PC-9 (cell line): Measurements from ENCODE around the gene CCDC106.

ENCODE experiments used
- EZH2 ChIP-seq: fragments of 200-600 bp; sonication (generic); IDR thresholded peaks from 2 replicates; pipeline ENCODE4 v1.8.0; 2017; ENCODE audit warnings: antibody characterized with exemption, low read depth
- TF ChIP-seq, protein P1 (sequence below): fragments of 200-600 bp; sonication (generic); conservative IDR thresholded peaks from 2 replicates; pipeline ENCODE4 v1.6.1; 2017; ENCODE audit warnings: mixed run types, antibody characterized with exemption, mild to moderate bottlenecking, moderate library complexity

DNA sequence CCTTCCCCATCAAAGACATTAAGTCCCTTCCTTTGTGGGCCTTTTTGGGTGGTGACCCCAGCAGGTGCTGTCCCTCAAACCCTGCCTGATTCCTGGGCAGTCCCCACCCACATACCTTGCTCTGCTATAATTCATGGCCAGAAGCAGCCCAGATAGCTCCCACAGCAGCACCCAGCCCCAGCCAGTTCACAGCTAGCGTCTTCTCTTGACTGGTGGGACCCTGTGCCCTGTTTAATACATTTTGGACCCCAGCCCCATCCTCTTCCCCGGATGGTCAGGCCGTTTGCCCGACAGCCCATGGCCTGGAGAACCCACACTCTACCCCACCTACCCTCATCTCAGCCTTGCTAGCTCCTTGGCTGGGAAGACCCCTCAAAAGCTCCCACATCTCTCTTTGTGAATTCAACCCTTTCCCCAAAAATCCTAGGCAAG is 2.1 kb downstream of the CCDC106 start:
- TF ChIP-seq, protein P1, sequence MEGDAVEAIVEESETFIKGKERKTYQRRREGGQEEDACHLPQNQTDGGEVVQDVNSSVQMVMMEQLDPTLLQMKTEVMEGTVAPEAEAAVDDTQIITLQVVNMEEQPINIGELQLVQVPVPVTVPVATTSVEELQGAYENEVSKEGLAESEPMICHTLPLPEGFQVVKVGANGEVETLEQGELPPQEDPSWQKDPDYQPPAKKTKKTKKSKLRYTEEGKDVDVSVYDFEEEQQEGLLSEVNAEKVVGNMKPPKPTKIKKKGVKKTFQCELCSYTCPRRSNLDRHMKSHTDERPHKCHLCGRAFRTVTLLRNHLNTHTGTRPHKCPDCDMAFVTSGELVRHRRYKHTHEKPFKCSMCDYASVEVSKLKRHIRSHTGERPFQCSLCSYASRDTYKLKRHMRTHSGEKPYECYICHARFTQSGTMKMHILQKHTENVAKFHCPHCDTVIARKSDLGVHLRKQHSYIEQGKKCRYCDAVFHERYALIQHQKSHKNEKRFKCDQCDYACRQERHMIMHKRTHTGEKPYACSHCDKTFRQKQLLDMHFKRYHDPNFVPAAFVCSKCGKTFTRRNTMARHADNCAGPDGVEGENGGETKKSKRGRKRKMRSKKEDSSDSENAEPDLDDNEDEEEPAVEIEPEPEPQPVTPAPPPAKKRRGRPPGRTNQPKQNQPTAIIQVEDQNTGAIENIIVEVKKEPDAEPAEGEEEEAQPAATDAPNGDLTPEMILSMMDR: no peak
- TF ChIP-seq EZH2: no peak
